NCI-H128 (cell line): ENCODE results near the gene CNTNAP2.
"Not testable (repeated sequence)": the region's sequence is repeated elsewhere in the genome, so short reads cannot be mapped to it uniquely, and the experiment has no call there.

ENCODE experiments used
- DNase-seq: peaks from one replicate; lab custom pipeline; 2025; ENCODE audit not compliant: unreplicated experiment; lab: John Stamatoyannopoulos, UW

The CNTNAP2 gene

DNA sequence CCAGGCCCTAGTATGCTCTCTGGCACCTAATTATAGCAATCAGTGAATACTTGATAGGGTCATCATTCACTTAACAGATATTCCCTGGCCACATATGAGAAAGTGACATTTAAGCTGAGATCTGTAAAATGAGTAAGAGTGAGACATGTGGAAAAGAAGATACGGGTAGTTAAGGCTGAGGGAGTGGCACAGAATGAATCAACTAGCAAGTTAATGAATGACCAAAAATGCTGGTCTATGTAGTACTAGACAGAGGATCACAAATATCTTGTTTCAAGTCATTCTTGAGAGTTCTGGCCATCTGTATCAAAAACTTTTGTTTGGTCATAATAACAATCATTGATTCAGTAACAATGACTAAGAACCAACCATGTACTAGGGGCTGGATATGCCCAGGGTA lies 954.9 kb downstream of the CNTNAP2 start:
- DNase-seq: no peak

DNA sequence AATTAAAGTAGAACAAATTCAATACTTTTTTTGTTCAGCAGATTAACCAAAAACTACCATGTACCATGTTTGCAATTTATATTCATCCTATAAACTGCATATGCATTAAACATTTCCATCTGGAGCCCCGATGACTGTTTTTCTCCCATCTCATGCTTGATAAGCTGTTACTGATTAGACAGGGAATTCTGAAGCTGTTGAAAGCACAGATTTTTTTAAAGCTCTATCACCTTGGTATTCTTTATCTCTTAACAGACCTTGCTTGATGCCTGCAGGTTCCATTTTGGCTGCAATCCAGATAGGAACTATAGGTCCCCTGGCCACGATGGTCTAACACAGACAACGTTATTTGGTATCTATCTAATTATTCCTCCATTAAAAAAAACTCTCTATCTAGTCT lies 961.7 kb downstream of the CNTNAP2 start:
- DNase-seq: no peak

DNA sequence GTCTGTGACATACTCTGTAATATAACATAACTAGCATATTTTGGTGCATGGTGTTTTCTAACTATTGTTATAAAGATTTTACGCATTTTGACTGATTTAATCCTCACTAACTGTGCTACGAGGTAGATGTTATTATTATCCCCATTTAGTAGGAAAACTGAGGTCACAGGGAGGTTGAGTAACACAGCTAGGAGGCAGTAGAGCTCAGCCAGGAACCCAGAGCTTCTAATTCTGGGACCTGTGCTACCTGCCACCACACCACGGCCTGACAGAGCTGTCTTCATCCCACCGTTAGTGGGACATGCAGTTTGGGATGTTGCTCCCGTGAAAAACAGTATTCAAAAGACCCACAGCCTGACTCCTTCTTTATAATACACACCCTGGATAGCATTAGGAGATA lies 962.5 kb downstream of the CNTNAP2 start:
- DNase-seq: no peak

GRCh38 chr7:147079921-147080420 lies 963.4 kb downstream of the CNTNAP2 start:
- no peak for DNase-seq

GRCh38 chr7:147081117-147081516 lies 964.5 kb downstream of the CNTNAP2 start:
- DNase-seq: no peak

GRCh38 chr7:147089051-147089461 lies 972.5 kb downstream of the CNTNAP2 start:
- DNase-seq: no peak

- DNase-seq: no peak
Measured at GRCh38 chr7:147089608-147090007, 973.0 kb downstream of the CNTNAP2 start.

DNA sequence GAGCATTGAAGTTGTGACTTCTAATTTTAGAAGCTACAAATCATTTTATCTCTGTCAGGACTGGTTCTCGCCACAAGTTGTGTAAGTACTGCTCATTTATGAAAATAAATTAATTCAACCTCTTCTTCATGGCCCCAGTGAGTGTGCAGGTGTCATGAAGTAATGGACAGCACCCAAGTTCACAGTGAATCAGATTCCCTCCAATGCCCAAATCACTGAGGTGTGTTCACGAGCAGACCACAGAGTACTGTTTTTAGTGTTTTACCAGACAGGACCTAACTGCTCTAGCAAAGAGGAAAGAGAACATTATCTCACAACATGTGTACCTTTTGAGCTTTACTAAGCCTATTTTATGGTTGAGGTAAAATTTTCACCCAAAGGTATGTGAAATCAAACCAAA lies 980.0 kb downstream of the CNTNAP2 start:
- no peak for DNase-seq

DNA sequence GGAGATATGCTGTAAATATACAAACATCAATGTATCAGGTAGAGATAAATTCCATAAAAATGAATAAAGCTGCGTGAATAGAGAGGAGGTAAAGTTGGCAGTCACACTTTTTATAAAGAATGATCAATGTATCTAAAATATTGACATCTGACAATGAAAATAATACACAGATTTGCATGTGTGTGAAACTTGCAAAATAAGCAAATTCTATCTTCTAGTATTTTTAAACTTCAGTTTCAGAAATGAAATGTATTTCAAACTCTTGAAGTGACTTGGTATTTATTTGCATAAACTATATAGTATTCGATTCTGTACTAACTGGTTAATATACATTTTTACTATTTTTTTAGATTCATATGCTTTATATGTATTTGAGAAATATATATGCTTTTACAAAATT lies 986.6 kb downstream of the CNTNAP2 start:
- DNase-seq: no peak

- no peak for DNase-seq
Measured at GRCh38 chr7:147106746-147107145, 990.1 kb downstream of the CNTNAP2 start.

GRCh38 chr7:147114525-147114924 lies 997.9 kb downstream of the CNTNAP2 start:
- DNase-seq: not testable (repeated sequence)

DNA sequence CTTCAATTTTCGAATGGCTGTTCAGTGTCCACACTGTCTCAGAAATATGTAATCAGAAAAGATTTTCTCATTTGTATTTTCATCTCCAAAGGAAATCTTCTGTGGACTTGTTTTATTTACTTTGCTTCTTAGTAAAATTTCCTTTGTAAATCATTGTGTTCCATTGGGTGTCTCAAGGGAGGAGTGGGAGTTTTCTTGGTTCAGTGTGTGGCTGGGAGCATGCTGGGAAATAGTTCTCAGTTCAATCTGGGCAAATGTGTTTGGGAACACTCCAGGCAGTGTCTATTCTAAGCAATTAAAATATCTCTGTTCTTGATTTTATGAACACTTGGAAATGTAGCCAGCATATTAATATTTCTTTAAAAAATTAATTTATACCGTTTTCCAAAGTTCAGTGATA lies 1019.8 kb downstream of the CNTNAP2 start:
- DNase-seq: no peak

DNA sequence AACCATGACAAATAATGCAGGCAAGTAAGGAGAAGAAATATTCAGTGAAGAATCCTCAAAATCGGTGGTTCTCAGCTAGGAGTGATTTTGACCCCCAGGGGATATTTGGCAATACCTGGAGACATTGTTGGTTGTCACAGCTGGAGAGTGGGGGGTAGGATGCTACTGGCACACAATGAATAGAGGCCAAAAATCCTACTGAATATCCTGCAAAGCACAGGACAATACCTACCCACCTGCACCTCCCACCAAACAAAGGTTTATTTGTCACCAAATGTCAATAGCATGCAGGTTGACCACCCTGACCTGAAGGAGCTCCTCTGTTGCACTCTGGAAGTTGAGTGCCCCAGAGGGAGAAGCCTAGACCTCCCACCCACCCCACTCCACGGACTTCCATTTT lies 1028.6 kb downstream of the CNTNAP2 start:
- DNase-seq: no peak

DNA sequence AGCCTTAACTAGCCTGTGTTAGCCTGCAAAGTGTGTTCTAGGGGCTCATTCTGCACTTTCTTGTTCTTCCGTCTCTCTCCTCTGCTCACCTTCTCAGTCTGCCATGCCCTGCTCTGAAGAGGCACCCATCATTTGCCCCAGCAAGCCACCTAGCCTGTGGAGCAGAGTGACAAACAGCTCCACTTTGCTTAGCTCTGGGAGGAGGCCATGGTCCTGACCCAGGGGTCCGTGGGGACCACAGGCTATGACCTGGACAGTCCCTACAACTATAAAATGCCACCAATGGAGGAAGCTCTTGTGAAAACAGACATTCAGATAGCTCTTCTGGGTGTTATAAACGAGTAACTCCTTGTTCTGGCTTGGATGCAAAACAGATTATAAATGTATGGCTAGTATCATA lies 1029.6 kb downstream of the CNTNAP2 start:
- DNase-seq: no peak

GRCh38 chr7:147151661-147152060 lies 1035.1 kb downstream of the CNTNAP2 start:
- no peak for DNase-seq

- no peak for DNase-seq
Measured at GRCh38 chr7:147153571-147153970, 1037.0 kb downstream of the CNTNAP2 start.

DNA sequence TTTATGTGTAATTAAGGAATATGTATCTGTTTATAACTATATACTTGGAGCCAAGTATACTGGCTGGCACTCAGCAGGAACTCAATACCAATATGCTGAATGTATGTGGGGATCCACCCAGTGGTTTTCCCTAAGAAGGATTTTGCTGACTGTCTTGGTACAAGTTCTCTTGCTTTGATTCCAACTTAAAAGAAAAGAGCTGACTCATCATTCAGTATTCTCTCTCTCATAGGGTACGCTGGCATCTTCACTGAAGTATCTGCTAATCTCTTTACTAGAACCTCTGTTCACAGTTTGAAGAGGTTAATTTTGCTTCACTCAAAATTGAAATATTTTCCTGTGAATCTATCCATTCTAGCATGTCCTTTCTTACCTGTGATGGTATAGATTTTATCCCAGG lies 1044.8 kb downstream of the CNTNAP2 start:
- no peak for DNase-seq

DNA sequence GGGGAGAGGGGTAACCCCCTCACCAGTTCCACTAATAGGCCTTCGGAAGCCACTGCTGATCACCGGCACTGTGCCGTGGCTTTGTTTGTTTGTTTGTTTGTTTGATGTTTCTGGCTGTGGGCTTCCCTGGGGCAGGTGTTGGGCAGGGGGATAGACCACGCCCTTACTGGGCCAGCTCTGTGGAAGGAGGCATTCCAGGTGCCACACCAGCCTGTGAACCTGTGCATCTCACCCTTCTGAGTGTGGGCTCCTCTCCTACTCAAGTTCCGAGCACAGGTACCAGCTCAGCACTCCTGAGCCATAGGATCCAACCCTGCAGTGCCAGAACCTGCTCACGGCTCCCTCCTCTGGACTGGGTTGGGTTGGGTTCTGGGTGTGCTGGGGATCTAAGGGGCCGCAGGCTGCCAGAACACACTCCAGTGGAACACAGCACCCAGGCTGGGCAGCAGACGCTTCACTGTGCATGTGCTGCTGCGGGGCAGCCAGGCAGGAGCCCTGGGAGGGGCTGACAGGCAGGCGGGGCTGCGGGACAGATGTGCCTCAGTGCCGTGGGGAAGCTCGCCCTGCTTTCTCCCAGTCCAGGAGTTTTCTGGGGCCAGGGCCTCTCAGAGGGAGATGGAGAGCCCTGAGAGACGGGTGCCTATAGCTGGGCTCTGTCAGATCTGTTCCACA lies 1053.9 kb downstream of the CNTNAP2 start:
- no peak for DNase-seq

- DNase-seq: no peak
Measured at GRCh38 chr7:147171013-147171391, 1054.4 kb downstream of the CNTNAP2 start.

DNA sequence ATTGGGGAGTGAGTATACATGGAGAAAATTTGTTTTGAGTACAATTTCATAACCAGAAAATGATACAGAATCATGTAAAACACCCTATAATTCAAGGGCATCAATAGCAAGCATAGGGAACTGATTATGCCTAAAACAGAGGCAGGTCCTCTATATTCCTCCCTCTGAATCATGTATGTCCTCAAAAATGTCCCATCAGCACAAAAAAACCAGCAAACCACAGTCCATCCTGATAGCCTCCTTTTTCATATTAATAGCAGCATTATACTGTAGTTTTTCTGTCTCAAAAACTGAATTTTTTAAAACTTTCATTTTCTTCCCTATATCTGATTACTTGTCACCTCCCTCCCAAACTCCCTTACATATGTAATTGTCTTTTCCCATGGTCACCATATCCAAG lies 1057.3 kb downstream of the CNTNAP2 start:
- no peak for DNase-seq

DNA sequence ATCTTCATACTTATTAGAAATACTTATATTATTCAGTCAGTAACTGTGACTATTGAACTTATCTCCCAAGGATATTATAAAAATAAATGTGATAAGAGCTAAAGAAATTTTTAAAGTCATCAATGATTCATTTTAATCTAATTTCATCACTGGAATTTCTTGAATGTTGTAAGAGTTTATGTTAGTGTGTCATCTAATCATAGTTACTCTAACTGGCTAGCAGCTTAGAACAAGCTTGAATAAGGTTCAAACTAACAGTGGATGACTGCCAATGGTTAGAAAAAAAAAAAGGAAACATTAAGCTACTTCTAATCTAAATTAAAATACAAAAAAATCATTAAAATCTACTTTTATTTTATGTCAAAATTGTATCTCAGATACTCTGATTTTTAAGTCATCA lies 1066.3 kb downstream of the CNTNAP2 start:
- DNase-seq: no peak

GRCh38 chr7:147183276-147183675 lies 1066.7 kb downstream of the CNTNAP2 start:
- no peak for DNase-seq

DNA sequence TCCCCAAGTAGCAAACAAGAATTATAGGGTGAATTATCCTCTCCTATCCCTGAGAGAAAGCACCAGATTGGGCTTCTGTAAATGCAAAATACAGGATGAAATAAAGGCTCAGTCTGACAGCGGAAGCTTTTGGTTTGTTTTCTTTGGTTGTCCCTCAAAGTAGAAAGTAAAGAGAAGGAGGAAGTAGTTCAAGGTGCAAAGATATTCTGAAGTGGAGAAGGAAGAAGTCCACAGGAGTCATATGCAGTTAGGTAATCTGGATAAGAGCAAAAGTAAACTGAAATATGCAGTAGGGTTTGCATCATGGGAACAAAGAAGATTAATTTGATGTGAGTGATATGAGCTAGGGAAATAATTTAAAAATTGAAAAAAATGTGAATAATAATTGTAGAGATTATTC lies 1071.9 kb downstream of the CNTNAP2 start:
- DNase-seq: no peak
